Adrenal gland (tissue), 12 donors: ENCODE results near the gene KIAA1671. TPM values are rescaled to one million over a fixed set of nuclear protein-coding genes. Genes with fewer than 3 reads are reported as not detected.

Experiments
- DNase-seq, 7 donors: peaks; one replicate each; pipeline ENCODE4 v3.0.0-alpha.2; 2019 to 2020
- H3K27ac ChIP-seq, 5 donors: fragments of 200-600 bp; sonication (generic) in 4 of 5; 1 replicate in 3 of 5; 2 replicates in 2 of 5; pipeline versions ENCODE4 v1.5.1 to v1.8.0; 2016 to 2020; ENCODE audit warnings: mild to moderate bottlenecking in 1 of 5
- H3K27me3 ChIP-seq: fragments of 200-600 bp; 2 replicates; pipeline ENCODE4 v1.8.0; 2021
- H3K36me3 ChIP-seq, 2 donors: fragments of 200-600 bp; replicated peaks in 1 of 2; 1 replicate in 1 of 2; 2 replicates in 1 of 2; pipeline versions ENCODE4 v1.5.1 to v1.8.0; 2018 to 2022
- H3K4me1 ChIP-seq, 2 donors: fragments of 200-600 bp; replicated peaks in 1 of 2; 1 replicate in 1 of 2; 2 replicates in 1 of 2; pipeline versions ENCODE4 v1.5.1 to v1.8.0; 2018 to 2021
- H3K4me3 ChIP-seq, 4 donors: fragments of 200-600 bp; sonication (generic) in 3 of 4; one replicate each; pipeline ENCODE4 v1.5.1; 2016 to 2018
- H3K9me3 ChIP-seq, 3 donors: fragments of 200-600 bp; sonication (generic) in 1 of 3; replicated peaks in 1 of 3; 1 replicate in 2 of 3; 2 replicates in 1 of 3; pipeline versions ENCODE4 v1.5.1 to v1.8.0; 2016 to 2021
- CTCF ChIP-seq, 6 experiments: fragments of 450-650 bp in 4 of 6; fragments of 200-600 bp in 2 of 6; sonication (generic) in 1 of 6; IDR thresholded peaks; 1 replicate in 5 of 6; 2 replicates in 1 of 6; pipeline versions ENCODE4 v1.5.1 to v1.8.0; 2016 to 2021; ENCODE audit warnings: antibody characterized with exemption in 6 of 6, mild to moderate bottlenecking in 2 of 6, moderate library complexity in 1 of 6
- POLR2A ChIP-seq, 2 donors: fragments of 450-650 bp; IDR thresholded peaks; one replicate each; pipeline ENCODE4 v1.6.1; 2017; ENCODE audit warnings: antibody characterized with exemption in 2 of 2, mild to moderate bottlenecking in 2 of 2, moderate library complexity in 1 of 2
- WGBS, 4 donors: extraction: QIAGEN DNeasy Blood & Tissue Kit in 2 of 4; methylation state at CpG; one replicate each; pipeline versions ENCODE4 v1.1.5 to v1.1.7; 2013 to 2017; 5-methylcytosine and 5-hydroxymethylcytosine counted together
- intact Hi-C, 2 donors: fragments of 100-400 bp; cut with DNase I; formaldehyde crosslinking; loops; one replicate each; pipeline versions ENCODE4 v1.14.1 to v1.15.0; 2022 to 2023
- polyA plus RNA-seq, 3 donors: library from polyadenylated mRNA; stranded (reverse); fragments of 200-250 nt in 2 of 3; fragments of 350-450 nt in 1 of 3; fragmentation: Illumina TruSeq in 1 of 3; extraction: RNeasy Lipid Tissue Mini Kit (QIAGEN cat#74804) in 1 of 3; gene quantifications; one replicate each; pipeline ENCODE4 v1.2.3, GENCODE V29; 2013 to 2014
- total RNA-seq, 9 donors: library from RNA; depleted of rRNA in 4 of 9; stranded (reverse); fragments of >200 nt in 4 of 9; fragments of 120-200 nt in 1 of 9; fragmentation: NEBNext Ultra II Directional in 1 of 9; extraction: Animal tissue kit (Norgen Biotek cat#: 25700) in 1 of 9; gene quantifications; one replicate each; pipeline versions ENCODE4 v1.1.0 to v1.2.4, GENCODE V29; 2013 to 2023
- donor health status: healthy with polysubstance abuse.
- donor health status: Bipolar disorder and iron deficiency.
- donor health status: DM: yes; HTN: yes; CAD: no.
- donor health status: DM: no; HTN: no; CAD: no.
- donor health status: DM: no; HTN: no; CAD: no.
- donor health status: DM: yes; HTN: yes; CAD: no.

Gene KIAA1671
- total and polyA plus RNA-seq, 12 donors = 5.3 to 71.0 (median 45.8) TPM

GRCh38 chr22:24989541-24989951 lies 37.0 kb downstream of the KIAA1671 start:
- peak overlapping the region; percentile 35 to 86 (median 86) for H3K27ac ChIP-seq
- H3K27me3 ChIP-seq = no peaks in the 10 kb centered on the region

GRCh38 chr22:24990344-24990905 lies 37.9 kb downstream of the KIAA1671 start:
- H3K27ac ChIP-seq = peak overlapping the region in 4 of 5 donors; percentile 82 to 86 (median 86)
- intact Hi-C loops = no loop called here
- TF ChIP-seq CTCF (IDR thresholded peaks at IDR 0.05) (no peak), POLR2A (IDR thresholded peaks at IDR 0.05) (no peak)

More at GRCh38 chr22:24989541-24989951, 37.0 kb downstream of the KIAA1671 start:
- intact Hi-C loops = no loop called here
- H3K9me3 ChIP-seq = no peaks in the 10 kb centered on the region
- DNase-seq = peak in 2 of 7 donors; percentile 56 to 63
- no peaks in the 10 kb centered on the region for H3K36me3 ChIP-seq
- WGBS, 4 donors = 18 to 27% (median 24%) methylated on average over 5 of the region's 5 CpGs
- TF ChIP-seq POLR2A (IDR thresholded peaks at IDR 0.05) (no peak), CTCF (IDR thresholded peaks at IDR 0.05) (no peak)
- no peak overlapping the region for H3K4me3 ChIP-seq
- peaks cover 36 to 37% of the 10 kb centered on the region in 2 donors for H3K4me1 ChIP-seq

DNA sequence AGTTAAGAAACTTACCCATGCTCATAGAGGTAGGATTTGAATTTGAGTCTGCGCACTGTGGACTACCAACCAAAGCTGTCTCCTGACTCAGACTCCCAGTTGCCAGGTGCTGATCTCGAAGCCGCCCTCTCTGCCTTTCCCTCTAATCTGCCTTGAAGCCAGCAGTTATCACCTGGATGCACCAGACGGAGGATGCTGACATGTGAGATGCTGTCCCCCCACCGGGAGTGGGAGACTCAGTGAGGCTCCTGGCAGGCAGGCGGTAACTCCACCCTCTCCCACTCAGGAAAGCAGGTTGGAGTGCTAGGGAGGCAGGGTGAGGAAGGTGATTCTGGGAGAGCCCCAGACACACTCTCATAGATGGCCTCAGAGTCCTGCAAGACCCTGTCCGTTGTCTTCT lies 40.4 kb downstream of the KIAA1671 start:
- Histone ChIP-seq H3K4me1 (peaks cover 40% of the 10 kb centered on the region in 2 donors), H3K27me3 (no peaks in the 10 kb centered on the region), H3K27ac (no peak overlapping the region), H3K4me3 (no peak overlapping the region), H3K9me3 (no peaks in the 10 kb centered on the region), H3K36me3 (no peaks in the 10 kb centered on the region)
- intact Hi-C loops = no loop called here
- no peak for TF ChIP-seq CTCF (IDR thresholded peaks at IDR 0.05)
- no peak for TF ChIP-seq POLR2A (IDR thresholded peaks at IDR 0.05)
- DNase-seq = no peak
- WGBS, 4 donors = 85 to 94% (median 89%) methylated on average over 4 to 7 of the region's 7 CpGs

More at GRCh38 chr22:24990344-24990905, 37.9 kb downstream of the KIAA1671 start:
- peak in 1 of 7 donors; percentile 31 for DNase-seq
- peaks cover 29 to 30% of the 10 kb centered on the region in 2 donors for H3K4me1 ChIP-seq
- H3K9me3 ChIP-seq = no peaks in the 10 kb centered on the region
- 86 to 97% (median 91%) methylated on average over 5 to 10 of the region's 10 CpGs for WGBS, 4 donors
- H3K4me3 ChIP-seq = no peak overlapping the region
- H3K36me3 ChIP-seq = no peaks in the 10 kb centered on the region
- no peaks in the 10 kb centered on the region for H3K27me3 ChIP-seq

DNA sequence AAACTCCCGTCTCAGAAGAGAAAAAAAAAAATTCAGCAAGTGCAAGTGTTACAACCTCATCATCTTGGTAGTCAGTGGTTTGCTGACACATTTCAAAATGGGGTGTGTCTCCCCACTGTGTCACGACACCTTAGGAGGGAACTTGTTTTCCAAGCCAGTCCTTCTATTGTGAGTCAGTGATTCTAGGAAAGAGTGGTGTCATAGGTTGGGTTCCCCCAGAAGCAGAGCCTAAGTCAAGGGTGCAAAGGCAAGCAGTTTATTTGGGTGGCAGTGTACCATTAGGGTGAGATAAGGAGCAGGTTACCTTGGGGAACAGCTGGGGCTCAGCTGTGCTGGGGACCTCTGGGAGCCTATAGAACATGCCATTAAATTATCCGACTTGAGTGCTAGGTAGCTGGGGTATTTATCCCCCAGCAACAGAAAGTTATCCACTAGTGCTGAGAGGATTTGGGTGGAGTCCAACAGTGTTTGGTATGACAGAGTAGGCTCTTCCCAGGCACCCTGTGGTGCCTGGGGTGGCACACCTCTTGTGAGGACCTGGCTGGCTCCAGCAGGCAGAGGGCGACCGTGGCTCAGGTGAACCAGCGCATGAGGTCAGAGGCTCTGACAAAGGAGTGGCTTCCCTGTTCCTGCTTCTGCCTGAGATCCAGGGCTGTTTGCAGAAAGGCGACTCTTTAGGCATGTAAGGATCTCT lies 41.7 kb downstream of the KIAA1671 start:
- TF ChIP-seq POLR2A (IDR thresholded peaks at IDR 0.05) (no peak), CTCF (IDR thresholded peaks at IDR 0.05) (no peak)
- Histone ChIP-seq H3K27ac (peak overlapping the region in 1 of 5 donors; percentile 10), H3K4me1 (peaks cover 31 to 33% of the 10 kb centered on the region in 2 donors), H3K9me3 (no peaks in the 10 kb centered on the region), H3K27me3 (no peaks in the 10 kb centered on the region), H3K36me3 (no peaks in the 10 kb centered on the region), H3K4me3 (no peak overlapping the region)
- intact Hi-C loops = no loop called here
- WGBS, 4 donors = 45 to 73% (median 70%) methylated on average over 3 to 7 of the region's 7 CpGs
- DNase-seq = no peak
